LNCaP clone FGC (cell line): ENCODE data around the gene PITPNM3.

Source experiments
- DNase-seq: peaks from one replicate; pipeline ENCODE4 v3.0.0-alpha.2; 2011; ENCODE audit warnings: low read depth
- H3K4me3 ChIP-seq: 2 replicates; pipeline ENCODE4 v1.5.1; 2011; ENCODE audit warnings: mild to moderate bottlenecking, low read depth, low read length, control low read depth
- TF ChIP-seq, protein P1 (sequence below): IDR thresholded peaks from 2 replicates; pipeline ENCODE4 v1.5.1; 2012; ENCODE audit warnings: mild to moderate bottlenecking; ENCODE audit not compliant: control insufficient read depth, insufficient read depth; ENCODE audit errors: extremely low read depth

PITPNM3 gene

DNA sequence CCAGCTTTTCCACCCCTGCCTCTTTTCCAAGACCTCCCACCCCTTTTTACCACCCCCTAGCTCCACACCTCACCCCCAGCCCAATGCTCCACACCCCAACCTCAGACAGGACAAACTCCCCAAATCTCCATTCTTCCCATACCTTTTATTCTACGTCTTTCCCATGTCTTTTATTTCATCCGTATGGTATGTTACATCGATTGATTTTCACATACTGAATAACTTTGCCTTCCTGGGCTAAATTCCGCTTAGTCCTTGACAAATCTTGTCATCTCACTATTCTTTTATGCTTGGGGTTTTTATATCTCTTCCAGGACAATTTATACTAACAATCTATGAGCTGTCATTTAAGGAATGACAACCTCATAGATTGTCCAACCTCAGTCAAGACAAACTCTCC, 46.4 kb downstream of the PITPNM3 start:
- TF ChIP-seq, protein P1, sequence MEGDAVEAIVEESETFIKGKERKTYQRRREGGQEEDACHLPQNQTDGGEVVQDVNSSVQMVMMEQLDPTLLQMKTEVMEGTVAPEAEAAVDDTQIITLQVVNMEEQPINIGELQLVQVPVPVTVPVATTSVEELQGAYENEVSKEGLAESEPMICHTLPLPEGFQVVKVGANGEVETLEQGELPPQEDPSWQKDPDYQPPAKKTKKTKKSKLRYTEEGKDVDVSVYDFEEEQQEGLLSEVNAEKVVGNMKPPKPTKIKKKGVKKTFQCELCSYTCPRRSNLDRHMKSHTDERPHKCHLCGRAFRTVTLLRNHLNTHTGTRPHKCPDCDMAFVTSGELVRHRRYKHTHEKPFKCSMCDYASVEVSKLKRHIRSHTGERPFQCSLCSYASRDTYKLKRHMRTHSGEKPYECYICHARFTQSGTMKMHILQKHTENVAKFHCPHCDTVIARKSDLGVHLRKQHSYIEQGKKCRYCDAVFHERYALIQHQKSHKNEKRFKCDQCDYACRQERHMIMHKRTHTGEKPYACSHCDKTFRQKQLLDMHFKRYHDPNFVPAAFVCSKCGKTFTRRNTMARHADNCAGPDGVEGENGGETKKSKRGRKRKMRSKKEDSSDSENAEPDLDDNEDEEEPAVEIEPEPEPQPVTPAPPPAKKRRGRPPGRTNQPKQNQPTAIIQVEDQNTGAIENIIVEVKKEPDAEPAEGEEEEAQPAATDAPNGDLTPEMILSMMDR, result no peak
- DNase-seq, result no peak
- no peak overlapping the region for H3K4me3 ChIP-seq

DNA sequence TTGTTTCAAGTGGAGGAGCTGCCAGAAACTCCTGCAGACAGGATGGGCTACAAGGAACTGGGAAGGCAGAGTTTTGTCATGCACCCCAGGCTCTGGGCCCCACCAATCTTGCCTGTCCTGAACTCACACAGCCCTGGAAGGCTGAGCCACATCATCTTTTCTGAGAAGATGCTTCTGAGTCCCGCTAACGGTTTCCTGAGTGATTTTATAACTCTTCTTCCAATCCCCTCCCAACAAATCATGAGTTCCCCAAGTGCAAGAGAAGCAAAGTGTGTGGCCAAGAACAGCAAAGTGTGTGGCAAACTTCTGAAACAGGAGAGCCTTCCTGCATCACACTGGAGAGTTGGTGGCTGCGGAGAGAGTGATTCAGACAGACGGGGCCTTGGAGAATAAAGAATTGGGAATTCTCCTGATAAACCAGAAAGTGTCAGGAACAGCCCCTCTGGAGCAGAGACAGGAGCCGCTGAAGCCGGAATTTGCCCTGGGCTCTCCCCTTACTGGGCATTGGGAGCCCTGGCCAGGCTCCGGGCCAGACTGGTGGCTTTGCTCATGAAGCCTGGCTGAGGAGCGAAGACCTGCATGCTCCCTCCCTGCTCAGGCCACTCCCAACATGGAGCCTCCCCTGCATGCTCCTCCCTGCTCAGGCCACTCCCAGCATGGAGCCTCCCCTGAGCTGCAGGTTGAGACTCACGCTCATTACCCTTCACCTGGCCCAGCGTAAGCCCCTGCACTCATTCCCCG, 47.2 kb downstream of the PITPNM3 start:
- no peak overlapping the region for H3K4me3 ChIP-seq
- TF ChIP-seq, protein P1, result no peak
- DNase-seq, result no peak

DNA sequence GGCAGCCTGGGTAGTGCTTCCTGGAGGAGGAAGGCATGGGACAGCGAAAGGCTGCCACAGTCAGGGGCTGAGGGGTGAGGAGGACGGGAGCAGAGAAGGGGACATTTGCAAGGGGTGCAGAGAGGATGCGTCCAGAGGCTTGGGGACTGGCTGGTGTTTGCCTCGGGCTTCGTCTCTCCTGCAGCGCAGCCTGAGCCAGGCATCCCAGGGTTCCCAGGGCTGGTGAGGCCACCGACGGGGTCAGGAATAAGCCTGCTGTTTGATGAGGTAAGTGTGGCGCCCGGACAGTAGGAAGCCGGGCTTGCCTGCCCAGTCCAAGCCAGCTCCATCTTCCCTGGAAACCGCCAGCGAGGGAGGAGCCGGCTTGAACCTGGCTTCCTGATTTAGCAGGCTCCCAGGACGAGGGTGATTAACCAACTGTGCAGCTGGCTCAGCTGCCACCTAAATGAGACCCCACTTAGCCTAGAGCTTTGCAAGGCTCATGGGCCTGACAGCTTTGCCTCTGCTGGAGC, 47.8 kb downstream of the PITPNM3 start:
- DNase-seq, result no peak
- TF ChIP-seq, protein P1, result no peak
- H3K4me3 ChIP-seq, result no peak overlapping the region

DNA sequence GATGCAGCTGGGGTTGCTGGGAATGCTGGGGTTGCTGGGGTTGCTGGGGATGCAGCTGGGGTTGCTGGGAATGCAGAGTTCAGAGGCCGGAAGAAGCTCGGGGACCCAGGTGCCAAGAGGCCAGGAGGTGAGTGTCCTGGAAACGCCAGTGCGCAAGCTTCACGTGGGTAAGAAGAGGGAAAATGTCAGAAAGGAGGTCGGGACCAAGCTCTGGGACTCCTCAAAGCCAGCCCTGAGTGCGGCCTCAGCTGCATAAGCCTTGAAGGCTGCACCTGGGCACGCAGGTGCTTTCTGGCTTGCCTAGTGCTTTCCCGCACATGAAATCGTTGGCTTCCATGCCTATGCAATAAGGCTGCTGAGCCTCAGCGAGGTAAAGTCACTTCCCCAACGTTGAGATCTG, 48.3 kb downstream of the PITPNM3 start:
- no peak for DNase-seq
- TF ChIP-seq, protein P1, result no peak
- no peak overlapping the region for H3K4me3 ChIP-seq

DNA sequence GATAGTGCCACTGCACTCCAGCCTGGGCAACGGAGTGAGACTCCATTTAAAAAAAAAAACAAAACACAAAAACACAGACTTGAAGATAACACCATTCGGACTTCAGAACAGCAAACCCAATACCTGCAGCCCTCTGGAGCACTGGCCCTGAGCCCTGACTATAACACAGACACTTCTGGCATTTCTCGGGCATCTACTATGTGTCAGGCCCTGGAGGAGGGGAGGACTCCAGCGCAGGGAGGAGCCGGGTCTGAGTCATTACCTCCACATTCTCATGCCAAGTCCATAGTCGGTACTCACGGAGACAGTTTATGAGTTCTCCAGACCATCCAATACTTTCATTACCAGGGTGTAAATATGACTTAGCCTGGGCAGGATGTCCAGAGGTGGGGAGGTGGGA, 48.8 kb downstream of the PITPNM3 start:
- no peak overlapping the region for H3K4me3 ChIP-seq
- no peak for DNase-seq
- TF ChIP-seq, protein P1, result no peak

DNA sequence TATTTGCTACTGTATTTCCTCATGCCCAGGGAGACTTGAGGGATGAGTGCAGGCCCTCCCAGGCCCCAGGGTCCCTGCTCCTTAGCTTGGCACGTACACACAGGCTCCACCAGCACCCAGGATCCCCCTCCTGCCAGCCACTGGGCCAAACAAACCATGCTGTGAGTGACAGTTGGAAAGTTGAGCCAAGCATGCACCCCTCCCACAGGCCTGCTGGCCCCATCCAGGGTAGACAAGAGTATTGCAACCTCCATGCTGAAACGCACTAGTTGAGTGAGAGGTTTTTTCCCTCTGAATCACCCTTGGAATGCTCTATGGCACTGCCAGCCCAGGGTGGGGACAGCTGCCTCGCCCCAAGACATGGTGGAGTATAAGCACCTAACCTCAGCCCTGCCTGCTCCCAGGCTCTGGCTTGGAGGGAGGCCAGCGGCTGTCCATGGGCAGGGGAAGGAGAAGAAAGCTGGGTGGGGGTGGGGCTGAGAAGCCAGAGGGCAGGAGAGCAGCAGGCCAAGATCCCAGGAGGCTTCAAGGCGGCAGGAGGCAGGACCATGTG, 49.6 kb downstream of the PITPNM3 start:
- TF ChIP-seq, protein P1, result no peak
- no peak for DNase-seq
- H3K4me3 ChIP-seq, result no peak overlapping the region
